DND-41 (cell line): ENCODE measurements around the gene RHOF.

Source experiments
- EZH2 ChIP-seq: IDR thresholded peaks from 3 replicates; pipeline ENCODE4 v1.6.1; 2012; ENCODE audit warnings: borderline replicate concordance, low read depth, mild to moderate bottlenecking, moderate library complexity, low read length, inconsistent platforms; ENCODE audit not compliant: severe bottlenecking
- TF ChIP-seq, protein P1 (sequence below): IDR thresholded peaks from 2 replicates; pipeline ENCODE4 v1.5.1; 2012; ENCODE audit warnings: borderline replicate concordance, low read length, moderate library complexity, mild to moderate bottlenecking; ENCODE audit not compliant: poor library complexity, severe bottlenecking; ENCODE audit errors: extremely low read depth

- TF ChIP-seq, protein P1, sequence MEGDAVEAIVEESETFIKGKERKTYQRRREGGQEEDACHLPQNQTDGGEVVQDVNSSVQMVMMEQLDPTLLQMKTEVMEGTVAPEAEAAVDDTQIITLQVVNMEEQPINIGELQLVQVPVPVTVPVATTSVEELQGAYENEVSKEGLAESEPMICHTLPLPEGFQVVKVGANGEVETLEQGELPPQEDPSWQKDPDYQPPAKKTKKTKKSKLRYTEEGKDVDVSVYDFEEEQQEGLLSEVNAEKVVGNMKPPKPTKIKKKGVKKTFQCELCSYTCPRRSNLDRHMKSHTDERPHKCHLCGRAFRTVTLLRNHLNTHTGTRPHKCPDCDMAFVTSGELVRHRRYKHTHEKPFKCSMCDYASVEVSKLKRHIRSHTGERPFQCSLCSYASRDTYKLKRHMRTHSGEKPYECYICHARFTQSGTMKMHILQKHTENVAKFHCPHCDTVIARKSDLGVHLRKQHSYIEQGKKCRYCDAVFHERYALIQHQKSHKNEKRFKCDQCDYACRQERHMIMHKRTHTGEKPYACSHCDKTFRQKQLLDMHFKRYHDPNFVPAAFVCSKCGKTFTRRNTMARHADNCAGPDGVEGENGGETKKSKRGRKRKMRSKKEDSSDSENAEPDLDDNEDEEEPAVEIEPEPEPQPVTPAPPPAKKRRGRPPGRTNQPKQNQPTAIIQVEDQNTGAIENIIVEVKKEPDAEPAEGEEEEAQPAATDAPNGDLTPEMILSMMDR: no peak
- no peak for TF ChIP-seq EZH2
Measured at GRCh38 chr12:121740847-121741246, 52.6 kb downstream of the RHOF start.
